Neural progenitor cell (in vitro differentiated cells): ENCODE results near the gene HDAC8. TPM values are rescaled to one million over a fixed set of nuclear protein-coding genes. Genes with fewer than 3 reads are reported as not detected.

Experiments used
- DNase-seq: peaks from one replicate; pipeline ENCODE4 v3.0.0-alpha.2; 2016; ENCODE audit warnings: low spot score
- H2AFZ ChIP-seq: fragments of 200-600 bp; sonication (generic); replicated peaks from 2 replicates; pipeline ENCODE4 v1.6.1; 2016; ENCODE audit warnings: antibody characterized with exemption
- H3F3A ChIP-seq: fragments of 200-600 bp; sonication (generic); 2 replicates; pipeline ENCODE4 v1.6.1; 2016; ENCODE audit warnings: antibody characterized with exemption, low read depth
- H3K27ac ChIP-seq: fragments of 200-600 bp; sonication (generic); 2 replicates; pipeline ENCODE4 v1.5.1; 2016; ENCODE audit warnings: mild to moderate bottlenecking
- H3K27me3 ChIP-seq: fragments of 200-600 bp; sonication (generic); 2 replicates; pipeline ENCODE4 v1.6.1; 2016; ENCODE audit warnings: mild to moderate bottlenecking, moderate library complexity
- H3K36me3 ChIP-seq: fragments of 200-600 bp; sonication (generic); 2 replicates; pipeline ENCODE4 v1.5.1; 2016
- H3K4me1 ChIP-seq: fragments of 200-600 bp; sonication (generic); 2 replicates; pipeline ENCODE4 v1.6.1; 2016; ENCODE audit warnings: mixed run types
- H3K4me2 ChIP-seq: fragments of 200-600 bp; sonication (generic); 2 replicates; pipeline ENCODE4 v1.6.1; 2016
- H3K4me3 ChIP-seq: fragments of 200-600 bp; sonication (generic); 2 replicates; pipeline ENCODE4 v1.5.1; 2016
- H3K79me2 ChIP-seq: fragments of 200-600 bp; sonication (generic); 2 replicates; pipeline ENCODE4 v1.6.1; 2016; ENCODE audit warnings: low read depth
- H3K9ac ChIP-seq: fragments of 200-600 bp; sonication (generic); 2 replicates; pipeline ENCODE4 v1.6.1; 2016
- H3K9me3 ChIP-seq: fragments of 200-600 bp; sonication (generic); 2 replicates; pipeline ENCODE4 v1.5.1; 2016; ENCODE audit warnings: low read depth
- H4K20me1 ChIP-seq: fragments of 200-600 bp; sonication (generic); 2 replicates; pipeline ENCODE4 v1.6.1; 2016; ENCODE audit warnings: low read depth
- H3K27ac Mint-ChIP-seq: 3 replicates; pipeline ENCODE4 v1.8.0; 2021; ENCODE audit warnings: mixed read lengths
- H3K27me3 Mint-ChIP-seq: 2 replicates; pipeline ENCODE4 v1.8.0; 2022; ENCODE audit warnings: low read depth, mild to moderate bottlenecking, inconsistent platforms, moderate library complexity, mixed read lengths; ENCODE audit not compliant: insufficient read depth
- H3K36me3 Mint-ChIP-seq: 3 replicates; pipeline ENCODE4 v1.8.0; 2021; ENCODE audit warnings: mixed read lengths
- H3K4me1 Mint-ChIP-seq: 3 replicates; pipeline ENCODE4 v1.8.0; 2021; ENCODE audit warnings: mixed read lengths
- H3K4me3 Mint-ChIP-seq: 3 replicates; pipeline ENCODE4 v1.8.0; 2021; ENCODE audit warnings: mild to moderate bottlenecking, moderate library complexity, mixed read lengths
- H3K9me3 Mint-ChIP-seq: 3 replicates; pipeline ENCODE4 v1.8.0; 2020; ENCODE audit warnings: mixed read lengths
- CTCF ChIP-seq: fragments of 200-600 bp; sonication (generic); IDR thresholded peaks from 2 replicates; pipeline ENCODE4 v1.5.1; 2017; ENCODE audit warnings: antibody characterized with exemption, mild to moderate bottlenecking
- EZH2 ChIP-seq: fragments of 200-600 bp; sonication (generic); IDR thresholded peaks from 2 replicates; pipeline ENCODE4 v1.6.1; 2017; ENCODE audit warnings: antibody characterized with exemption, mild to moderate bottlenecking, moderate library complexity
- EZH2phosphoT487 ChIP-seq: fragments of 200-600 bp; sonication (generic); IDR thresholded peaks from 2 replicates; pipeline ENCODE4 v1.6.1; 2017; ENCODE audit warnings: antibody characterized with exemption
- total RNA-seq: library from RNA; depleted of rRNA; stranded (reverse); fragments of >200 nt; gene quantifications from 2 replicates; pipeline ENCODE4 v1.2.3, GENCODE V29; 2015; ENCODE audit warnings: low replicate concordance

HDAC8 gene
- total RNA-seq, 1 donor from 2014 or later = 37.8 TPM

DNA sequence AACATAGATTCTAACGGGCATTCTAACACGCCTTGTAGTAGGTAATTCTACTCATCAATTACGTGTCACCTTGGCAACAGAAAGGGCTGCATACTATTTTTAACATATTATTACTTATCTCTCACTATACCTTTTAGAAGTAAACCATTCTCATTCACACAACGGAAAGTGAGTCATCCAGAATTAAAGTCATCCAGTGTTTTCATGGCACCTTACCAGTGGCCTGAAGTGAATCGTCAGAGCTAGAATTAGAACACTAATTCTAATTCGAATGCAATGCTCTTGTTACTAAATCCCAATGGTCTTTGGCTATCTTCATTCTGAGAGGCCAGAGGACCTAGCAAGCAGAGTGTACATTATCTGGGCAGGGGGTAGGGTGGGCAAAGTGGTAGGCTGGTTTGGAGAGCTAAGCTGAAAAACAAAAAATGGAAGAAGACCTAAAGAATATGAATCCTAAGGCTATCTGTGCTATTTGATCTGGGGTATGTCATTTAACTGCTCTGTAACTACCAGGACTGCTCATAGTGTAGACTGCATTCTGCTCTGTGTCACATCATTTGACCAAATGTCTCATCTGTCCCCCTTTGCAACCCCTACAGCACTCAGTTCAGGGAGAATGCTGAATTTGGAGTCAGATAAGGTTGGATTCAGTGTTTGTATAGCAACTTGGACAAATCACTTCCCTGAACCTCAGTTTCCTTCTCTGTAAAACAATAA, 96.5 kb downstream of the HDAC8 start:
- H3K36me3 ChIP-seq = peaks cover 2% of the 10 kb centered on the region
- H3F3A ChIP-seq = no peaks in the 10 kb centered on the region
- H3K9me3 ChIP-seq = no peaks in the 10 kb centered on the region
- no peaks in the 10 kb centered on the region for H3K27me3 ChIP-seq
- H2AFZ ChIP-seq = no peak overlapping the region
- H3K27me3 Mint-ChIP-seq = peaks cover 2% of the 10 kb centered on the region
- H3K9ac ChIP-seq = no peak overlapping the region
- H4K20me1 ChIP-seq = no peaks in the 10 kb centered on the region
- no peaks in the 10 kb centered on the region for H3K4me1 ChIP-seq
- H3K4me1 Mint-ChIP-seq = no peaks in the 10 kb centered on the region
- no peak overlapping the region for H3K4me3 Mint-ChIP-seq
- H3K79me2 ChIP-seq = no peaks in the 10 kb centered on the region
- H3K27ac ChIP-seq = no peak overlapping the region
- peaks cover 4% of the 10 kb centered on the region for H3K36me3 Mint-ChIP-seq
- no peak overlapping the region for H3K4me2 ChIP-seq
- TF ChIP-seq CTCF (no peak), EZH2phosphoT487 (no peak), EZH2 (no peak)
- no peak overlapping the region for H3K4me3 ChIP-seq
- H3K9me3 Mint-ChIP-seq = peaks cover 4% of the 10 kb centered on the region
- no peak overlapping the region for H3K27ac Mint-ChIP-seq
- no peak for DNase-seq

- Histone ChIP-seq H3K36me3 (peaks cover 2% of the 10 kb centered on the region), H3K4me1 (no peaks in the 10 kb centered on the region), H3K27ac (no peak overlapping the region), H3F3A (no peaks in the 10 kb centered on the region), H2AFZ (no peak overlapping the region), H3K79me2 (no peaks in the 10 kb centered on the region), H3K27me3 (no peaks in the 10 kb centered on the region), H3K9ac (no peak overlapping the region), H3K4me2 (no peak overlapping the region), H3K4me3 (no peak overlapping the region), H3K9me3 (no peaks in the 10 kb centered on the region), H4K20me1 (no peaks in the 10 kb centered on the region)
- no peak overlapping the region for H3K4me3 Mint-ChIP-seq
- peaks cover 4% of the 10 kb centered on the region for H3K36me3 Mint-ChIP-seq
- H3K4me1 Mint-ChIP-seq = no peaks in the 10 kb centered on the region
- H3K9me3 Mint-ChIP-seq = peaks cover 2% of the 10 kb centered on the region
- H3K27ac Mint-ChIP-seq = no peak overlapping the region
- DNase-seq = no peak
- TF ChIP-seq EZH2 = no peak
- TF ChIP-seq CTCF = no peak
- TF ChIP-seq EZH2phosphoT487 = no peak
- peaks cover 2% of the 10 kb centered on the region for H3K27me3 Mint-ChIP-seq
Measured at GRCh38 chrX:72475338-72475737, 97.3 kb downstream of the HDAC8 start.

- Histone ChIP-seq H3K4me2 (no peak overlapping the region), H3K9ac (no peak overlapping the region), H3K4me3 (no peak overlapping the region), H3K9me3 (no peaks in the 10 kb centered on the region), H2AFZ (no peak overlapping the region), H4K20me1 (no peaks in the 10 kb centered on the region), H3F3A (no peaks in the 10 kb centered on the region), H3K36me3 (peaks cover 2% of the 10 kb centered on the region), H3K79me2 (no peaks in the 10 kb centered on the region), H3K27ac (no peak overlapping the region), H3K27me3 (no peaks in the 10 kb centered on the region), H3K4me1 (no peaks in the 10 kb centered on the region)
- no peak for DNase-seq
- Mint-ChIP-seq H3K9me3 (peaks cover 6% of the 10 kb centered on the region), H3K27me3 (no peaks in the 10 kb centered on the region), H3K36me3 (peaks cover 6% of the 10 kb centered on the region), H3K4me3 (no peak overlapping the region), H3K27ac (no peak overlapping the region), H3K4me1 (no peaks in the 10 kb centered on the region)
- no peak for TF ChIP-seq EZH2
- no peak for TF ChIP-seq CTCF
- no peak for TF ChIP-seq EZH2phosphoT487
Measured at GRCh38 chrX:72470532-72471223, 102.0 kb downstream of the HDAC8 start.
